ENCODE measurements around the gene USP49. TPM values are rescaled to one million over a fixed set of nuclear protein-coding genes. Genes with fewer than 3 reads are reported as not detected.

The USP49 gene
- total and polyA plus RNA-seq, 2 of the 13 experiments (the other 11 are each of a cell fraction or from before 2014, with no cell fraction given) = 2.9 to 4.3 TPM

GRCh38 chr6:41756354-41756753 lies 138.8 kb downstream of the USP49 start:
- Histone ChIP-seq H3K4me2 (ENCODE audit: low read depth, low read length) (peak overlapping the region; percentile 59), H3K9ac (ENCODE audit: insufficient read depth, low read depth, low read length) (peak overlapping the region; percentile 28; the same call in 1 of the 2 replicates), H2AFZ (ENCODE audit: low read length) (peak overlapping the region; percentile 44), H3K4me1 (ENCODE audit: insufficient read depth, low read length) (peaks cover 71% of the 10 kb centered on the region), H4K20me1 (ENCODE audit: insufficient read depth, low read length) (no peaks in the 10 kb centered on the region), H3K27ac (ENCODE audit: extremely low read length, insufficient read depth, low read length) (no peak overlapping the region), H3K27me3 (ENCODE audit: control insufficient read depth in 1 of 2, insufficient read depth in 2 of 2, low read length in 2 of 2) (no peaks in the 10 kb centered on the region), H3K4me3 (replicated peaks in 1 of 3; ENCODE audit: insufficient read depth in 1 of 3, low read depth in 2 of 3, low read length in 3 of 3) (peak overlapping the region in 1 of 3 experiments; percentile 0; a peak in 1 of 6 replicates), H3K9me3 (ENCODE audit: low read length) (no peaks in the 10 kb centered on the region), H3K79me2 (ENCODE audit: insufficient read depth, low read length) (no peaks in the 10 kb centered on the region), H3K36me3 (replicated peaks in 1 of 2; ENCODE audit: control insufficient read depth in 1 of 2, insufficient read depth in 2 of 2, low read length in 2 of 2) (no peaks in the 10 kb centered on the region)
- FAIRE-seq (no peak), DNase-seq (ENCODE audit: low spot score) (no peak), ATAC-seq (peak; percentile 75)
- ChIA-PET CTCF (ENCODE audit: low intra/inter-chr PET ratio, low total read pairs) (no interaction called here), POLR2A (interaction anchor here (0.8 to 4.5 kb wide), 4 partner anchors 8 to 23 kb away, joined by 4 to 31 read pairs (median 9); partner anchors contain the start of gene PGC)
- in situ Hi-C loops (cut with HindIII; ENCODE audit: extremely low pct_ligation_motif_present, low pct_unique_long_range_greater_than_20kb) (no loop called here), intact Hi-C loops (cut with micrococcal nuclease; ENCODE audit: unreplicated experiment) (no loop called here)
- 63% methylated on average over 2 of the region's 13 CpGs for WGBS (ENCODE audit: low lambda C conversion rate)
- BruUV-seq (replicated peaks) = no TSS peak
- 0 out of 2 replicates have a peak, but pooled peaks have one; percentile 28 for TF ChIP-seq ZFX (CRISPR knock-in tag; IDR thresholded peaks at IDR 0.05; ENCODE audit: low read depth)
- no peak for TF ChIP-seq CREB3 (CRISPR knock-in tag; IDR thresholded peaks at IDR 0.05)
- no peak for TF ChIP-seq ATF7 (IDR thresholded peaks at IDR 0.05)
- no peak for TF ChIP-seq ATF7 (CRISPR knock-in tag; IDR thresholded peaks at IDR 0.05)
- peak; percentile 58; the same call in 1 of the 2 replicates for TF ChIP-seq TCF7 (IDR thresholded peaks at IDR 0.05; ENCODE audit: low read depth)
- 0 out of 2 replicates have a peak, but pooled peaks have one; percentile 65 for TF ChIP-seq PCBP1 (IDR thresholded peaks at IDR 0.05; ENCODE audit: borderline replicate concordance, low read depth, low read length)
- TF ChIP-seq ZNF382 (CRISPR knock-in tag; IDR thresholded peaks at IDR 0.05; ENCODE audit: borderline replicate concordance) = no peak
- no peak for TF ChIP-seq ZNF564 (CRISPR knock-in tag; IDR thresholded peaks at IDR 0.05)
- no peak for TF ChIP-seq SRSF1 (optimal IDR thresholded peaks at IDR 0.05; ENCODE audit: low read depth, low read length)
- 0 out of 2 replicates have a peak, but pooled peaks have one; percentile 35 for TF ChIP-seq HNRNPL (IDR thresholded peaks at IDR 0.05; ENCODE audit: low read depth, low read length)
- no peak for TF ChIP-seq ZNF484 (CRISPR knock-in tag; IDR thresholded peaks at IDR 0.05; ENCODE audit: borderline replicate concordance, low read depth)
- TF ChIP-seq RBAK (CRISPR knock-in tag; IDR thresholded peaks at IDR 0.05) = no peak
- peak; percentile 35; the same call in 1 of the 2 replicates for TF ChIP-seq UBTF (CRISPR knock-in tag; IDR thresholded peaks at IDR 0.05)
- no peak for TF ChIP-seq ZBTB7A (CRISPR knock-in tag; IDR thresholded peaks at IDR 0.05)
- no peak for TF ChIP-seq ZNF30 (CRISPR knock-in tag; IDR thresholded peaks at IDR 0.05)
- no peak for TF ChIP-seq THAP9 (CRISPR knock-in tag; IDR thresholded peaks at IDR 0.05; ENCODE audit: borderline replicate concordance)
- no peak for TF ChIP-seq ZSCAN22 (CRISPR knock-in tag; IDR thresholded peaks at IDR 0.05)
- TF ChIP-seq ZEB1 (IDR thresholded peaks at IDR 0.05; ENCODE audit: insufficient replicate concordance, low read depth) = no peak
- peak; percentile 55; the same call in 1 of the 2 replicates for TF ChIP-seq CCDC6 (CRISPR knock-in tag; IDR thresholded peaks at IDR 0.05)
